Stimulated activated memory B cell treated with anti-CD40 and anti-IgM and Interleukin-4, amounts not matched to agents 10 μg/mL and 1 μg/mL and 100 μg/mL, for 72 hours (primary cell): Measurements from ENCODE around the gene CDC26.

Experiments used
- ATAC-seq: fragments of 150-1000 bp; cut with Tn5 transposase; 2 replicates; pipeline ENCODE4 v1.10.0; 2021
- H3K27ac Mint-ChIP-seq: one replicate; pipeline ENCODE4 v1.8.0; 2022; ENCODE audit warnings: mild to moderate bottlenecking, mixed read lengths
- H3K27me3 Mint-ChIP-seq: one replicate; pipeline ENCODE4 v1.8.0; 2022; ENCODE audit warnings: mixed read lengths
- H3K36me3 Mint-ChIP-seq: one replicate; pipeline ENCODE4 v1.8.0; 2022; ENCODE audit warnings: mixed read lengths
- H3K4me1 Mint-ChIP-seq: one replicate; pipeline ENCODE4 v1.8.0; 2022; ENCODE audit warnings: mixed read lengths
- H3K4me3 Mint-ChIP-seq: one replicate; pipeline ENCODE4 v1.8.0; 2022; ENCODE audit warnings: mild to moderate bottlenecking, moderate library complexity, mixed read lengths
- H3K9me3 Mint-ChIP-seq: one replicate; pipeline ENCODE4 v1.8.0; 2022; ENCODE audit warnings: mixed read lengths

Gene CDC26

GRCh38 chr9:113275157-113276131, at the start of gene CDC26, which contains the start of gene PRPF4:
Gene CDC26, minus strand, starts transcription at chr9:113275572. Its CDS starts 3,065 bp downstream, at chr9:113272507.
Gene PRPF4, plus strand, starts transcription at chr9:113275658. Its CDS starts 86 bp downstream, at chr9:113275744.
- Mint-ChIP-seq H3K9me3 (no peaks in the 10 kb centered on the region), H3K27ac (no peak within 1 kb of the TSS), H3K4me1 (peaks cover 8% of the 10 kb centered on the region), H3K4me3 (no peak within 1 kb of the TSS), H3K36me3 (peaks cover 26% of the 10 kb centered on the region), H3K27me3 (no peaks in the 10 kb centered on the region)
- ATAC-seq, result peak; percentile 100

- no peak overlapping the region for H3K27ac Mint-ChIP-seq
- no peak for ATAC-seq
- H3K4me1 Mint-ChIP-seq, result no peaks in the 10 kb centered on the region
- H3K36me3 Mint-ChIP-seq, result no peaks in the 10 kb centered on the region
- H3K27me3 Mint-ChIP-seq, result no peaks in the 10 kb centered on the region
- no peaks in the 10 kb centered on the region for H3K9me3 Mint-ChIP-seq
- no peak overlapping the region for H3K4me3 Mint-ChIP-seq
Measured at GRCh38 chr9:113322671-113323070, 47.3 kb upstream of the CDC26 start.

GRCh38 chr9:113320051-113320450, 44.7 kb upstream of the CDC26 start:
- peaks cover 3% of the 10 kb centered on the region for H3K27me3 Mint-ChIP-seq
- ATAC-seq, result no peak
- no peaks in the 10 kb centered on the region for H3K4me1 Mint-ChIP-seq
- H3K36me3 Mint-ChIP-seq, result no peaks in the 10 kb centered on the region
- no peak overlapping the region for H3K4me3 Mint-ChIP-seq
- no peaks in the 10 kb centered on the region for H3K9me3 Mint-ChIP-seq
- H3K27ac Mint-ChIP-seq, result no peak overlapping the region

GRCh38 chr9:113319054-113319453, 43.7 kb upstream of the CDC26 start:
- H3K27ac Mint-ChIP-seq, result no peak overlapping the region
- no peaks in the 10 kb centered on the region for H3K36me3 Mint-ChIP-seq
- no peak for ATAC-seq
- no peak overlapping the region for H3K4me3 Mint-ChIP-seq
- no peaks in the 10 kb centered on the region for H3K4me1 Mint-ChIP-seq
- H3K27me3 Mint-ChIP-seq, result peaks cover 8% of the 10 kb centered on the region
- H3K9me3 Mint-ChIP-seq, result no peaks in the 10 kb centered on the region

GRCh38 chr9:113317777-113318176, 42.4 kb upstream of the CDC26 start:
- Mint-ChIP-seq H3K27me3 (peaks cover 8% of the 10 kb centered on the region), H3K4me3 (no peak overlapping the region), H3K9me3 (no peaks in the 10 kb centered on the region), H3K36me3 (no peaks in the 10 kb centered on the region), H3K4me1 (no peaks in the 10 kb centered on the region), H3K27ac (no peak overlapping the region)
- ATAC-seq, result no peak

GRCh38 chr9:113316030-113316429, 40.7 kb upstream of the CDC26 start:
- Mint-ChIP-seq H3K36me3 (no peaks in the 10 kb centered on the region), H3K9me3 (no peaks in the 10 kb centered on the region), H3K4me1 (no peaks in the 10 kb centered on the region)

GRCh38 chr9:113315231-113315630, 39.9 kb upstream of the CDC26 start:
- H3K4me3 Mint-ChIP-seq, result no peak overlapping the region
- H3K36me3 Mint-ChIP-seq, result no peaks in the 10 kb centered on the region
- no peaks in the 10 kb centered on the region for H3K4me1 Mint-ChIP-seq
- H3K27me3 Mint-ChIP-seq, result peaks cover 8% of the 10 kb centered on the region
- no peaks in the 10 kb centered on the region for H3K9me3 Mint-ChIP-seq
- no peak overlapping the region for H3K27ac Mint-ChIP-seq
- ATAC-seq, result no peak

More at GRCh38 chr9:113316030-113316429, 40.7 kb upstream of the CDC26 start:
- Mint-ChIP-seq H3K27ac (no peak overlapping the region), H3K27me3 (peaks cover 8% of the 10 kb centered on the region), H3K4me3 (no peak overlapping the region)
- no peak for ATAC-seq

- no peaks in the 10 kb centered on the region for H3K4me1 Mint-ChIP-seq
- no peak for ATAC-seq
- no peak overlapping the region for H3K27ac Mint-ChIP-seq
- H3K9me3 Mint-ChIP-seq, result no peaks in the 10 kb centered on the region
- H3K36me3 Mint-ChIP-seq, result no peaks in the 10 kb centered on the region
- peaks cover 8% of the 10 kb centered on the region for H3K27me3 Mint-ChIP-seq
- H3K4me3 Mint-ChIP-seq, result no peak overlapping the region
Measured at GRCh38 chr9:113313261-113313660, 37.9 kb upstream of the CDC26 start.

GRCh38 chr9:113311961-113312360, 36.6 kb upstream of the CDC26 start:
- Mint-ChIP-seq H3K27ac (no peak overlapping the region), H3K4me3 (no peak overlapping the region), H3K36me3 (no peaks in the 10 kb centered on the region), H3K9me3 (no peaks in the 10 kb centered on the region), H3K4me1 (no peaks in the 10 kb centered on the region), H3K27me3 (peaks cover 17% of the 10 kb centered on the region)
- no peak for ATAC-seq

- Mint-ChIP-seq H3K4me3 (no peak overlapping the region), H3K27me3 (peaks cover 26% of the 10 kb centered on the region), H3K9me3 (no peaks in the 10 kb centered on the region), H3K36me3 (no peaks in the 10 kb centered on the region), H3K4me1 (no peaks in the 10 kb centered on the region), H3K27ac (no peak overlapping the region)
- ATAC-seq, result no peak
Measured at GRCh38 chr9:113310538-113310937, 35.2 kb upstream of the CDC26 start.

- no peaks in the 10 kb centered on the region for H3K9me3 Mint-ChIP-seq
Measured at GRCh38 chr9:113309204-113309813, 33.9 kb upstream of the CDC26 start.

GRCh38 chr9:113307396-113307975, 32.1 kb upstream of the CDC26 start:
- H3K9me3 Mint-ChIP-seq, result no peaks in the 10 kb centered on the region

More at GRCh38 chr9:113309204-113309813, 33.9 kb upstream of the CDC26 start:
- H3K36me3 Mint-ChIP-seq, result no peaks in the 10 kb centered on the region
- H3K27me3 Mint-ChIP-seq, result peaks cover 18% of the 10 kb centered on the region
- no peak overlapping the region for H3K4me3 Mint-ChIP-seq
- ATAC-seq, result no peak
- no peak overlapping the region for H3K27ac Mint-ChIP-seq
- no peaks in the 10 kb centered on the region for H3K4me1 Mint-ChIP-seq

GRCh38 chr9:113306566-113306965, 31.2 kb upstream of the CDC26 start:
- no peaks in the 10 kb centered on the region for H3K9me3 Mint-ChIP-seq
- H3K4me3 Mint-ChIP-seq, result no peak overlapping the region

More at GRCh38 chr9:113307396-113307975, 32.1 kb upstream of the CDC26 start:
- no peak overlapping the region for H3K27ac Mint-ChIP-seq
- H3K36me3 Mint-ChIP-seq, result no peaks in the 10 kb centered on the region
- no peaks in the 10 kb centered on the region for H3K4me1 Mint-ChIP-seq
- ATAC-seq, result no peak
- no peak overlapping the region for H3K4me3 Mint-ChIP-seq
- peaks cover 30% of the 10 kb centered on the region for H3K27me3 Mint-ChIP-seq

GRCh38 chr9:113302792-113303418, 27.5 kb upstream of the CDC26 start, which contains the start of gene RNF183:
Gene RNF183, minus strand, starts transcription at chr9:113303376. Its CDS starts 5,192 bp downstream, at chr9:113298184.
- H3K4me3 Mint-ChIP-seq, result no peak within 1 kb of the TSS
- peaks cover 37% of the 10 kb centered on the region for H3K27me3 Mint-ChIP-seq
- no peaks in the 10 kb centered on the region for H3K4me1 Mint-ChIP-seq
- no peak within 1 kb of the TSS for H3K27ac Mint-ChIP-seq
- no peaks in the 10 kb centered on the region for H3K36me3 Mint-ChIP-seq
- no peak for ATAC-seq
- no peaks in the 10 kb centered on the region for H3K9me3 Mint-ChIP-seq

More at GRCh38 chr9:113306566-113306965, 31.2 kb upstream of the CDC26 start:
- no peaks in the 10 kb centered on the region for H3K4me1 Mint-ChIP-seq
- H3K27ac Mint-ChIP-seq, result no peak overlapping the region
- peaks cover 37% of the 10 kb centered on the region for H3K27me3 Mint-ChIP-seq
- ATAC-seq, result no peak
- H3K36me3 Mint-ChIP-seq, result no peaks in the 10 kb centered on the region

- Mint-ChIP-seq H3K4me1 (peaks cover 8% of the 10 kb centered on the region), H3K27me3 (peaks cover 26% of the 10 kb centered on the region), H3K9me3 (no peaks in the 10 kb centered on the region), H3K4me3 (no peak overlapping the region), H3K36me3 (no peaks in the 10 kb centered on the region), H3K27ac (no peak overlapping the region)
- no peak for ATAC-seq
Measured at GRCh38 chr9:113301548-113301947, 26.2 kb upstream of the CDC26 start.
